Natural killer cell (primary cell): ENCODE data around the gene BORCS5. TPM values are rescaled to one million over a fixed set of nuclear protein-coding genes. Genes with fewer than 3 reads are reported as not detected.

ENCODE experiments used
- ATAC-seq, 3 donors: fragments of 150-1000 bp in 2 of 3; fragments of 200-7000 bp in 1 of 3; cut with Tn5 transposase; 1 replicate in 1 of 3; 2 replicates in 2 of 3; pipeline ENCODE4 v1.10.0; 2021; ENCODE audit warnings: mild to moderate bottlenecking in 2 of 3, moderate library complexity in 2 of 3
- DNase-seq, 2 donors: peaks; one replicate each; pipeline versions ENCODE4 v3.0.0 to v3.0.0-alpha.2; 2013 to 2021; ENCODE audit warnings: mixed read lengths in 1 of 2
- H3K27ac ChIP-seq: one replicate; pipeline ENCODE4 v1.5.1; 2013; ENCODE audit warnings: mild to moderate bottlenecking, low read length
- H3K27me3 ChIP-seq: one replicate; pipeline ENCODE4 v1.6.1; 2013; ENCODE audit warnings: low read length; ENCODE audit not compliant: control insufficient read depth, insufficient read depth
- H3K36me3 ChIP-seq: one replicate; pipeline ENCODE4 v1.6.1; 2013; ENCODE audit warnings: low read length; ENCODE audit not compliant: control insufficient read depth, insufficient read depth
- H3K4me1 ChIP-seq: one replicate; pipeline ENCODE4 v1.6.1; 2013; ENCODE audit warnings: low read length; ENCODE audit not compliant: control insufficient read depth, insufficient read depth
- H3K4me3 ChIP-seq: one replicate; pipeline ENCODE4 v1.5.1; 2013; ENCODE audit warnings: low read length
- H3K9me3 ChIP-seq: one replicate; pipeline ENCODE4 v1.6.1; 2013; ENCODE audit warnings: low read length; ENCODE audit not compliant: control insufficient read depth, insufficient read depth
- H3K27ac Mint-ChIP-seq, 2 donors: one replicate each; pipeline ENCODE4 v1.8.0; 2022; ENCODE audit warnings: mild to moderate bottlenecking in 2 of 2, mixed read lengths in 2 of 2, moderate library complexity in 1 of 2
- H3K27me3 Mint-ChIP-seq, 2 donors: one replicate each; pipeline ENCODE4 v1.8.0; 2022; ENCODE audit warnings: low read depth in 2 of 2, mixed read lengths in 2 of 2
- H3K36me3 Mint-ChIP-seq: one replicate; pipeline ENCODE4 v1.8.0; 2022; ENCODE audit warnings: mixed read lengths
- H3K4me1 Mint-ChIP-seq, 2 donors: one replicate each; pipeline ENCODE4 v1.8.0; 2022; ENCODE audit warnings: mixed read lengths in 2 of 2
- H3K4me3 Mint-ChIP-seq: one replicate; pipeline ENCODE4 v1.8.0; 2022; ENCODE audit warnings: mild to moderate bottlenecking, moderate library complexity, mixed read lengths
- H3K9me3 Mint-ChIP-seq, 2 donors: one replicate each; pipeline ENCODE4 v1.8.0; 2022; ENCODE audit warnings: mixed read lengths in 2 of 2
- CTCF ChIP-seq: fragments of 200-600 bp; IDR thresholded peaks from one replicate; pipeline ENCODE4 v1.8.0; 2022; ENCODE audit warnings: antibody characterized with exemption
- WGBS: methylation state at CpG from one replicate; pipeline ENCODE4 v1.1.7; 2013; ENCODE audit warnings: missing lambda C conversion rate; ENCODE audit not compliant: insufficient coverage; 5-methylcytosine and 5-hydroxymethylcytosine counted together
- intact Hi-C: fragments of 100-400 bp; cut with micrococcal nuclease; formaldehyde crosslinking; loops from one replicate; pipeline ENCODE4 v1.14.2; 2022
- total RNA-seq, 4 donors: library from RNA; stranded (reverse); fragments of 120-200 nt in 1 of 4; gene quantifications; one replicate each; pipeline versions ENCODE4 v1.2.3 to v1.2.4, GENCODE V29; 2013 to 2022

The BORCS5 gene
- total RNA-seq, 3 donors from 2014 or later (not counting 1 experiment from before 2014, with no cell fraction given), result 28.5 to 32.8 (median 29.2) TPM

- Histone ChIP-seq H3K4me1 (no peaks in the 10 kb centered on the region), H3K27me3 (no peaks in the 10 kb centered on the region), H3K4me3 (no peak overlapping the region), H3K27ac (no peak overlapping the region), H3K36me3 (no peaks in the 10 kb centered on the region), H3K9me3 (no peaks in the 10 kb centered on the region)
- intact Hi-C loops, result no loop called here
- Mint-ChIP-seq H3K4me1 (peaks cover 8 to 14% of the 10 kb centered on the region in 2 donors), H3K27me3 (no peaks in the 10 kb centered on the region), H3K9me3 (no peaks in the 10 kb centered on the region), H3K36me3 (no peaks in the 10 kb centered on the region), H3K4me3 (no peak overlapping the region), H3K27ac (no peak overlapping the region)
- WGBS, result 100% methylated on average over 1 of the region's 2 CpGs
- no peak for DNase-seq
- no peak for TF ChIP-seq CTCF
- no peak for ATAC-seq
Observed at GRCh38 chr12:12508612-12509011, 151.7 kb downstream of the BORCS5 start.

GRCh38 chr12:12510141-12510540 is 153.3 kb downstream of the BORCS5 start:
- no peak overlapping the region for H3K4me3 Mint-ChIP-seq
- 100% methylated on average over 1 of the region's 2 CpGs for WGBS
- ATAC-seq, result no peak
- peaks cover 8 to 14% of the 10 kb centered on the region in 2 donors for H3K4me1 Mint-ChIP-seq
- intact Hi-C loops, result no loop called here
- no peaks in the 10 kb centered on the region for H3K4me1 ChIP-seq
- no peak overlapping the region for H3K27ac Mint-ChIP-seq
- no peaks in the 10 kb centered on the region for H3K9me3 ChIP-seq
- no peaks in the 10 kb centered on the region for H3K36me3 Mint-ChIP-seq
- no peaks in the 10 kb centered on the region for H3K9me3 Mint-ChIP-seq
- H3K36me3 ChIP-seq, result no peaks in the 10 kb centered on the region
- no peaks in the 10 kb centered on the region for H3K27me3 Mint-ChIP-seq
- no peak for DNase-seq
- TF ChIP-seq CTCF, result no peak
- no peak overlapping the region for H3K27ac ChIP-seq
- H3K27me3 ChIP-seq, result no peaks in the 10 kb centered on the region
- H3K4me3 ChIP-seq, result no peak overlapping the region

GRCh38 chr12:12510551-12510950 is 153.7 kb downstream of the BORCS5 start:
- Histone ChIP-seq H3K27me3 (no peaks in the 10 kb centered on the region), H3K27ac (no peak overlapping the region), H3K36me3 (no peaks in the 10 kb centered on the region), H3K4me1 (no peaks in the 10 kb centered on the region), H3K4me3 (no peak overlapping the region), H3K9me3 (no peaks in the 10 kb centered on the region)
- H3K27me3 Mint-ChIP-seq, result no peaks in the 10 kb centered on the region
- no peaks in the 10 kb centered on the region for H3K9me3 Mint-ChIP-seq
- H3K36me3 Mint-ChIP-seq, result no peaks in the 10 kb centered on the region
- peaks cover 8 to 11% of the 10 kb centered on the region in 2 donors for H3K4me1 Mint-ChIP-seq
- ATAC-seq (no peak), DNase-seq (no peak)
- H3K27ac Mint-ChIP-seq, result no peak overlapping the region
- intact Hi-C loops, result no loop called here
- no peak for TF ChIP-seq CTCF
- WGBS, result no CpG with 5 or more reads among the region's 2 CpGs
- H3K4me3 Mint-ChIP-seq, result no peak overlapping the region

- WGBS, result 98% methylated on average over 2 of the region's 3 CpGs
- TF ChIP-seq CTCF, result no peak
- Mint-ChIP-seq H3K4me1 (peaks cover 3 to 4% of the 10 kb centered on the region in 2 donors), H3K36me3 (no peaks in the 10 kb centered on the region), H3K27ac (no peak overlapping the region), H3K9me3 (no peaks in the 10 kb centered on the region), H3K27me3 (no peaks in the 10 kb centered on the region), H3K4me3 (no peak overlapping the region)
- Histone ChIP-seq H3K4me3 (no peak overlapping the region), H3K27ac (no peak overlapping the region), H3K9me3 (no peaks in the 10 kb centered on the region), H3K4me1 (no peaks in the 10 kb centered on the region), H3K36me3 (no peaks in the 10 kb centered on the region), H3K27me3 (no peaks in the 10 kb centered on the region)
- DNase-seq (no peak), ATAC-seq (no peak)
- intact Hi-C loops, result no loop called here
Observed at GRCh38 chr12:12511021-12511783, 154.3 kb downstream of the BORCS5 start.
